NCI-H146 (cell line): Measurements from ENCODE around the gene JAK1.
"Not testable (repeated sequence)": the region's sequence is repeated elsewhere in the genome, so short reads cannot be mapped to it uniquely, and the experiment has no call there.

Experiments
- DNase-seq: peaks from one replicate; lab custom pipeline; 2025; lab: John Stamatoyannopoulos, UW

Gene JAK1

GRCh38 chr1:64966158-64966971 lies at the start of gene JAK1:
TSS of gene JAK1 (minus strand) at chr1:64966549. CDS start at chr1:64886264, 80,285 bp downstream.
- peak; percentile 83 for DNase-seq

GRCh38 chr1:65014321-65014720 lies 48.0 kb upstream of the JAK1 start:
- no peak for DNase-seq

- DNase-seq, result no peak
Observed at GRCh38 chr1:65011983-65012382, 45.6 kb upstream of the JAK1 start.

- DNase-seq, result no peak
Observed at GRCh38 chr1:65009724-65010420, 43.5 kb upstream of the JAK1 start.

- no peak for DNase-seq
Observed at GRCh38 chr1:65009176-65009575, 42.8 kb upstream of the JAK1 start.

GRCh38 chr1:65006806-65007205 lies 40.5 kb upstream of the JAK1 start:
- no peak for DNase-seq

- DNase-seq, result no peak
Observed at GRCh38 chr1:65003316-65003664, 36.9 kb upstream of the JAK1 start.

- no peak for DNase-seq
Observed at GRCh38 chr1:65002508-65003315, 36.4 kb upstream of the JAK1 start.

- DNase-seq, result no peak
Observed at GRCh38 chr1:65002156-65002507, 35.8 kb upstream of the JAK1 start.

GRCh38 chr1:65001231-65001792 lies 35.0 kb upstream of the JAK1 start:
- DNase-seq, result no peak

- DNase-seq, result not testable (repeated sequence)
Observed at GRCh38 chr1:64998425-64998948, 32.1 kb upstream of the JAK1 start.

GRCh38 chr1:64996541-64997257 lies 30.4 kb upstream of the JAK1 start:
- no peak for DNase-seq

GRCh38 chr1:64995316-64995715 lies 29.0 kb upstream of the JAK1 start:
- no peak for DNase-seq

GRCh38 chr1:64986903-64987871 lies 20.8 kb upstream of the JAK1 start:
- DNase-seq, result no peak

- DNase-seq, result no peak
Observed at GRCh38 chr1:64984737-64985136, 18.4 kb upstream of the JAK1 start.

- DNase-seq, result no peak
Observed at GRCh38 chr1:64984106-64984505, 17.8 kb upstream of the JAK1 start.

GRCh38 chr1:64983110-64983509 lies 16.8 kb upstream of the JAK1 start:
- DNase-seq, result peak; percentile 42

- no peak for DNase-seq
Observed at GRCh38 chr1:64981601-64982533, 15.5 kb upstream of the JAK1 start.
